Heart left ventricle (tissue), 13 donors: ENCODE measurements around the gene SYNCRIP.

Source experiments
- POLR2A ChIP-seq, 2 donors: fragments of 450-650 bp; IDR thresholded peaks; one replicate each; pipeline ENCODE4 v1.6.1; 2017; ENCODE audit warnings: antibody characterized with exemption in 2 of 2, mild to moderate bottlenecking in 2 of 2, moderate library complexity in 2 of 2
- TF ChIP-seq, protein P1 (sequence below), 12 donors: fragments of 200-600 bp; sonication (generic) in 4 of 12; IDR thresholded peaks; one replicate each; pipeline versions ENCODE4 v1.5.0 to v1.8.0; 2018 to 2022; ENCODE audit warnings: antibody characterized with exemption in 12 of 12, mild to moderate bottlenecking in 5 of 12
- donor health status: ischemic (EF 13 %, LVEDD 7.1; RV severe dilation, severe dysfunction).
- donor health status: DM: no; HTN: yes; CAD: no.
- donor health status: DM: no; HTN: no; CAD: no.
- donor health status: ischemic (EF 25% LVEDD 6.9; RV normal size, moderate dysfunction).
- donor health status: ischemic (EF 25% LVEDD 5.7; RV mildly dilated, moderate dysfunction).
- donor health status: ischemic (EF 35%, LVEDD 5.7; RV mildly dilated, moderate dysfunction).
- donor health status: nonischemic (EF 11% LVEDD 7.7; RV severe dilation, severe dysfunction).
- donor health status: DM: yes; HTN: yes; CAD: no.
- donor health status: PGD.
- donor health status: ischemic (EF 29% LVEDD 5.4; RV normal size, mild dysfunction).
- donor health status: nonischemic (EF 23%, LVEDD 6.1; RV moderate dilation, normal function).

DNA sequence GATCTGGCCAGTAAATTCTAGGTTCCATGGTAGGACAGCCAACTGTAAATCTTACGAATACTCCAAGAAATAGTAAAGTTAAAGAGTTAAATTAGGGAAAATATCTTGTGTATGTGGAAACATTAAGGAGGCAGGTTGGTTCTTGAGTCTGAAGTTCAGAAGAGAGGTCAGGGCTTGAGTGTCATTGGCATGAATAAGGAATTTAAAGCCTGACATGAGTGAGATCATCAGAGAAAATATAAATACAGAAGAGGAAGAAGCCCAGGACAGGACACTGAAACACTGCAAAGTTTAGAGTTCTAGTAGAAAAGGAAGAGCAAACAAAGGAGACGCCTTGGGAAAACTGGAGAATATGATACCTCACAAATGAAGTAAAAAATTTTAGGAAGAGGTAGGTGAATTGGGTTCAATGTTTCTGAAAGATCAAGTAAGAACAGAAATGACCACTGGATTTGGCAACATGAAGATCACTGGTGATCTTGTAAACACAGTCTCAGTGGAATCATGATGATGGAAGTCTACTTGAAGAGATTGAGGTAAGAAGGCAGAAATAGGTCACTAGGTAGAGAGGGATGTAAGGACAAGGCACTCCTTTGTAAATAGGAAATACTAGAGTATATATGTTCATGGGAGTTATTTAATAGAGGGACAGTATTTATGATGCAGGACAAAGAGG lies 41.6 kb upstream of the SYNCRIP start:
- TF ChIP-seq, protein P1, sequence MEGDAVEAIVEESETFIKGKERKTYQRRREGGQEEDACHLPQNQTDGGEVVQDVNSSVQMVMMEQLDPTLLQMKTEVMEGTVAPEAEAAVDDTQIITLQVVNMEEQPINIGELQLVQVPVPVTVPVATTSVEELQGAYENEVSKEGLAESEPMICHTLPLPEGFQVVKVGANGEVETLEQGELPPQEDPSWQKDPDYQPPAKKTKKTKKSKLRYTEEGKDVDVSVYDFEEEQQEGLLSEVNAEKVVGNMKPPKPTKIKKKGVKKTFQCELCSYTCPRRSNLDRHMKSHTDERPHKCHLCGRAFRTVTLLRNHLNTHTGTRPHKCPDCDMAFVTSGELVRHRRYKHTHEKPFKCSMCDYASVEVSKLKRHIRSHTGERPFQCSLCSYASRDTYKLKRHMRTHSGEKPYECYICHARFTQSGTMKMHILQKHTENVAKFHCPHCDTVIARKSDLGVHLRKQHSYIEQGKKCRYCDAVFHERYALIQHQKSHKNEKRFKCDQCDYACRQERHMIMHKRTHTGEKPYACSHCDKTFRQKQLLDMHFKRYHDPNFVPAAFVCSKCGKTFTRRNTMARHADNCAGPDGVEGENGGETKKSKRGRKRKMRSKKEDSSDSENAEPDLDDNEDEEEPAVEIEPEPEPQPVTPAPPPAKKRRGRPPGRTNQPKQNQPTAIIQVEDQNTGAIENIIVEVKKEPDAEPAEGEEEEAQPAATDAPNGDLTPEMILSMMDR (IDR thresholded peaks at IDR 0.05): no peak
- TF ChIP-seq POLR2A (IDR thresholded peaks at IDR 0.05): no peak
